Neutrophil (primary cell): Measurements from ENCODE around the gene NTM.

Source experiments
- H3K27ac ChIP-seq: fragments of 200-600 bp; sonication (generic); 2 replicates; pipeline ENCODE4 v1.5.1; 2016; ENCODE audit warnings: mild to moderate bottlenecking, moderate library complexity
- H3K27me3 ChIP-seq: fragments of 200-600 bp; sonication (generic); 2 replicates; pipeline ENCODE4 v1.6.0; 2016; ENCODE audit warnings: mild to moderate bottlenecking
- H3K36me3 ChIP-seq: fragments of 200-600 bp; sonication (generic); 2 replicates; pipeline ENCODE4 v1.5.1; 2017
- H3K4me1 ChIP-seq, 2 experiments: fragments of 200-600 bp in 1 of 2; sonication (generic) in 1 of 2; 1 replicate in 1 of 2; 2 replicates in 1 of 2; pipeline versions ENCODE4 v1.5.1 to v1.6.1; 2013 to 2016; ENCODE audit warnings: low read depth in 1 of 2, low read length in 1 of 2, mild to moderate bottlenecking in 1 of 2, moderate library complexity in 1 of 2; ENCODE audit not compliant: control insufficient read depth in 1 of 2, insufficient read depth in 1 of 2
- H3K4me3 ChIP-seq, 2 experiments: fragments of 200-600 bp in 1 of 2; sonication (generic) in 1 of 2; 1 replicate in 1 of 2; 2 replicates in 1 of 2; pipeline ENCODE4 v1.5.1; 2013 to 2016; ENCODE audit warnings: low read depth in 1 of 2, low read length in 1 of 2, mild to moderate bottlenecking in 1 of 2, moderate library complexity in 1 of 2
- H3K9me3 ChIP-seq: fragments of 200-600 bp; sonication (generic); 2 replicates; pipeline ENCODE4 v1.5.1; 2016
- TF ChIP-seq, protein P1 (sequence below): fragments of 200-600 bp; sonication (generic); IDR thresholded peaks from 2 replicates; pipeline ENCODE4 v1.5.1; 2016; ENCODE audit warnings: antibody characterized with exemption

NTM gene

DNA sequence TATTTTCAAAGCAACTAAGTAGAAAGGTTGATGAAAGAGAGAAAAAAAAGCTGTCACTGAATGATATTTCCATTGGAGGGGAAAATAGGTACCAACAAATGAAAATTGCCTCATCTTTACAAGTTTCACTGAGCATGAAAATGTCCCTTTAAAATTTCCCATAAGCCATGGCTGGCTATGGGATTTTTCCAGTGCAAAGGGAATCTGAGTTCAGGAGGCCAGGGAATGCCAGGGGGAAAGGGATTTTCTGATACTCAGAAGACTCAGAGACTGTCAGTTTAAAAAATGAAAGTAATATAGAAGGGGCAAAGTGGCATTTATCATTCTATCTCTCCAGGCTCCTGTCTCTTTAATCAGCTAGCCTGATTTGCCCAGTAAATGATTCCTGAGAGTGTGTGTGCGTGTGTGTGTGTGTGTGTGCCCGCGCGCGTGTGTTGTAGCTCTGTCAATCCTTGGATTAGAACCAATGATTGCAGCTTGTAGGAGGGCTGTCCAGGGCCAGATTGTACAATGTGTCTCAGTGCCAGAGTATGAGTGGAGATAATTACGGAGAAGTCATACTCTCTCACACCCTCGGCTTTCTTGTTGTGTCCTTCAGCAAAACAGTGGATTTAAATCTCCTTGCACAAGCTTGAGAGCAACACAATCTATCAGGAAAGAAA lies at the start of gene NTM:
Gene NTM (plus strand): TSS at position 526 of the 662 bp plus-strand sequence.
- H3K4me3 ChIP-seq: no peak within 1 kb of the TSS
- H3K9me3 ChIP-seq: no peaks in the 10 kb centered on the region

DNA sequence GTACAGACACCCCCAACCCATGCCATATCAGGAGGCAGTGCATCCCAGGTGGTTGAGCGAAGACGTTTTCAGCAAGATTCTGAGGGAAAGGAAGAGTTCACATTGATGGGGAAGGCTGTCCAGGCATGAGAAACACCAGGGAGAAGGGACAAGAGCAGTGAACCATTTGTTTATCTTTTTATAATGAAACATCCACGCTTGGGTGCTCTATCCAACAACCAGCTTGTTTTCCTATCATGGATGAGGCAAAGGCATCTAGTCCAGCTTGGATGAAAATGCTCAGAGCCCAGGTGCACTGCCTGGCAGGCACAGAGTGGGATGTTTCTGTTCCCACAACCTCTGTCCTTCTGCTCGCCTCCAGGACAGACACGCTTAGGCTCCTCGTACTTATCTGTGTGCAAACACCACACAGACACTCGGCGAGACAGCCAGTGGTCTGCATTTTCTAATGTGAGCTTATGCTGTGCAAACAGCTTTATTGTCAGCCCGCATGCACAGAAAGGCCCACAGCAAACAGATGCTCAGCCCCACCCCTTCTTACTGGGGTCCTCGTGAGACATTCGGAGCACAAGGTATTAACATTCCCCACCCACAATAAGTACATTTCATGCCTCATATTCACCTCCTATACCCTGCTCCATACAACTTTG lies 45.4 kb upstream of the NTM start:
- Histone ChIP-seq H3K36me3 (no peaks in the 10 kb centered on the region), H3K27ac (no peak overlapping the region), H3K4me1 (no peaks in the 10 kb centered on the region), H3K9me3 (no peaks in the 10 kb centered on the region), H3K4me3 (no peak overlapping the region), H3K27me3 (no peaks in the 10 kb centered on the region)
- TF ChIP-seq, protein P1, sequence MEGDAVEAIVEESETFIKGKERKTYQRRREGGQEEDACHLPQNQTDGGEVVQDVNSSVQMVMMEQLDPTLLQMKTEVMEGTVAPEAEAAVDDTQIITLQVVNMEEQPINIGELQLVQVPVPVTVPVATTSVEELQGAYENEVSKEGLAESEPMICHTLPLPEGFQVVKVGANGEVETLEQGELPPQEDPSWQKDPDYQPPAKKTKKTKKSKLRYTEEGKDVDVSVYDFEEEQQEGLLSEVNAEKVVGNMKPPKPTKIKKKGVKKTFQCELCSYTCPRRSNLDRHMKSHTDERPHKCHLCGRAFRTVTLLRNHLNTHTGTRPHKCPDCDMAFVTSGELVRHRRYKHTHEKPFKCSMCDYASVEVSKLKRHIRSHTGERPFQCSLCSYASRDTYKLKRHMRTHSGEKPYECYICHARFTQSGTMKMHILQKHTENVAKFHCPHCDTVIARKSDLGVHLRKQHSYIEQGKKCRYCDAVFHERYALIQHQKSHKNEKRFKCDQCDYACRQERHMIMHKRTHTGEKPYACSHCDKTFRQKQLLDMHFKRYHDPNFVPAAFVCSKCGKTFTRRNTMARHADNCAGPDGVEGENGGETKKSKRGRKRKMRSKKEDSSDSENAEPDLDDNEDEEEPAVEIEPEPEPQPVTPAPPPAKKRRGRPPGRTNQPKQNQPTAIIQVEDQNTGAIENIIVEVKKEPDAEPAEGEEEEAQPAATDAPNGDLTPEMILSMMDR: no peak

More for the DNA sequence above, at the start of gene NTM:
- H3K27me3 ChIP-seq: peaks cover 53% of the 10 kb centered on the region
- no peaks in the 10 kb centered on the region for H3K4me1 ChIP-seq
- TF ChIP-seq, protein P1: no peak
- H3K36me3 ChIP-seq: no peaks in the 10 kb centered on the region
- no peak within 1 kb of the TSS for H3K27ac ChIP-seq

DNA sequence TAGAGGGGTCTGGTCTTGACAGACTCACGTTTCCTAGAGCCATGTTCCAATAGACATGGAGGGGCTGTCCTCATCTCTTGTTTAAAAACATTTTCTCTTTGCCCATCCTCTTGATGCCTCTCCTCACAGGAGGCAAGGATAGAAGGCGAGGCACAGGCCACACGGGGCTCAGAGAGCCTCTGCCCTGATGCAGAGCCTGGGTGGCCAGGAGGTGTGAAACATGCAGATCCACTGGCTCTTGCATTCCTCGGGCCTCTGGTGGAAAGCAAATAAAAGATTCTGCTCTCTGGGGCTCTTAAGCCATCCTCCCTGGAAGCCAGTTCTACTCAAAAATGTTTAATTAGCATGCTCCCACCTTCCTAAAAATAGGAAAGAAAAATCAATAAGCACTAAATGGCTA lies 43.6 kb upstream of the NTM start:
- H3K4me3 ChIP-seq: no peak overlapping the region
- H3K36me3 ChIP-seq: no peaks in the 10 kb centered on the region
- no peak overlapping the region for H3K27ac ChIP-seq
- TF ChIP-seq, protein P1: no peak
- no peaks in the 10 kb centered on the region for H3K4me1 ChIP-seq
- H3K27me3 ChIP-seq: no peaks in the 10 kb centered on the region
- H3K9me3 ChIP-seq: no peaks in the 10 kb centered on the region

DNA sequence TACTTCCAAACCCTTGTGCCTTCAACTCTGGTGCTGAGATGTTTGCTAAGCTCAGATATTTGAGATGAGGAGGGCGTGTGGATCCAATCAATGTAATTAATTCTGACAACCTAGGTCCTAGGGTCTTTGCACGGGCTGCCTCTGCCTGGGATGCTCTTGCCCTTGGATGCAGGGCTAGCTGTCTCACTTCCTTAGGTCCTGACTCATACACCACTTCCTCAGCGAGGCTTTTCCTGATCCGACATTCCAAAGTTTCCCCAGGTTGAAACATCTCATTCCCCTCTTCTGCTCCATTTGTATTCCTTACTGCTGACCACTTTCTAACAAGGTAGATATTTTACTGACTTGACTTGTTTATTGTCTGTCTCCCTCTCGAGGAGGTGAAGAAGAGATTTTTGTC lies 43.0 kb upstream of the NTM start:
- no peaks in the 10 kb centered on the region for H3K27me3 ChIP-seq
- no peaks in the 10 kb centered on the region for H3K9me3 ChIP-seq
- no peaks in the 10 kb centered on the region for H3K36me3 ChIP-seq
- no peak overlapping the region for H3K27ac ChIP-seq
- H3K4me1 ChIP-seq: no peaks in the 10 kb centered on the region
- no peak overlapping the region for H3K4me3 ChIP-seq
- TF ChIP-seq, protein P1: no peak

DNA sequence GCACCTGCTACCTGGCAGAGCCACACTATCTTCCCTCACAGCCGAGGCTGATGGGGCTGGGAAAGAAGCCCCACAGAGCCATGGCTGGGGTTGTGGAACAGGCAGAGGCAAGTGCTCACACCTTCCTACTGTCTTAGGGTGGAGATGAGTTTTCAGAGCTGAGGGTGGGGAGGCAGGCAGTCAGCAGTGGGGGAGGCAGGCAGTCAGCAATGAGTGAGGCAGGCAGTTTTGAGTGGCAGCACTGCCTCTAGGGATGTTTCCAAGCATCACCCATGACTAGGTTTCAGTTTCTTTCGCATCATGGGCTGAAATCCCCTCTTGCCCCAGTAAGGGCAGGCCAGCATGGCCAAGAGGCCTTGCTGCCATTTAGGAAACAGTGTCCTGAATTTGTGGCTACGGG lies 41.6 kb upstream of the NTM start:
- H3K27me3 ChIP-seq: no peaks in the 10 kb centered on the region

More for the DNA sequence above, 41.6 kb upstream of the NTM start:
- Histone ChIP-seq H3K4me3 (no peak overlapping the region), H3K27ac (no peak overlapping the region), H3K4me1 (no peaks in the 10 kb centered on the region), H3K9me3 (no peaks in the 10 kb centered on the region), H3K36me3 (no peaks in the 10 kb centered on the region)
- TF ChIP-seq, protein P1: no peak
